ENCODE measurements around the gene CALD1. TPM values are rescaled to one million over a fixed set of nuclear protein-coding genes. Genes with fewer than 3 reads are reported as not detected.

Gene CALD1
- total RNA-seq, 1 experiment from 2014 or later: 107 TPM

GRCh38 chr7:134772401-134772800 is 7.0 kb upstream of the CALD1 start:
- no peaks in the 10 kb centered on the region for H3K27me3 Mint-ChIP-seq (ENCODE audit: low read depth)
- Histone ChIP-seq H2BK120ac (ENCODE audit: low read depth, low read length, poor library complexity, severe bottlenecking) (no peak overlapping the region), H2BK5ac (ENCODE audit: insufficient read length, low read length) (no peak overlapping the region), H3K9me3 (ENCODE audit: control insufficient read depth, low read depth, low read length) (no peaks in the 10 kb centered on the region), H4K5ac (ENCODE audit: insufficient read length, low read depth, low read length) (no peak overlapping the region), H3K27ac (ENCODE audit: insufficient read length, low read depth, low read length) (no peak overlapping the region), H4K8ac (replicated peaks; ENCODE audit: insufficient read length, low read depth, low read length) (no peak overlapping the region), H3K9ac (ENCODE audit: extremely low read depth, insufficient read length, low read length) (no peak overlapping the region), H3K14ac (ENCODE audit: insufficient read depth, low read length) (no peak overlapping the region), H2BK15ac (ENCODE audit: low read depth, low read length) (no peak overlapping the region), H2AFZ (ENCODE audit: low read length) (no peak overlapping the region), H2BK20ac (ENCODE audit: low read depth, low read length, poor library complexity, severe bottlenecking) (no peak overlapping the region), H3K79me1 (ENCODE audit: insufficient read depth, low read depth, low read length, poor library complexity, severe bottlenecking) (no peaks in the 10 kb centered on the region), H2BK12ac (ENCODE audit: insufficient read length, low read depth, low read length) (no peak overlapping the region), H4K91ac (ENCODE audit: insufficient read length, low read depth, low read length) (no peak overlapping the region), H4K20me1 (ENCODE audit: control insufficient read depth, insufficient read depth, insufficient read length) (no peaks in the 10 kb centered on the region), H3K23me2 (ENCODE audit: insufficient read length, low read depth, low read length, poor library complexity, severe bottlenecking) (no peaks in the 10 kb centered on the region), H3T11ph (ENCODE audit: low read length) (no peak overlapping the region), H3K23ac (ENCODE audit: insufficient read length, low read depth, low read length) (no peak overlapping the region), H3K4me1 (ENCODE audit: insufficient read depth, low read length) (no peaks in the 10 kb centered on the region), H3K4me2 (ENCODE audit: insufficient read depth, insufficient read length, low read length) (no peak overlapping the region), H3K27me3 (ENCODE audit: insufficient read depth, low read length) (no peaks in the 10 kb centered on the region), H2AK5ac (ENCODE audit: insufficient read length, low read length) (no peak overlapping the region), H3K4ac (ENCODE audit: low read depth, low read length) (no peak overlapping the region), H3K18ac (ENCODE audit: insufficient read length, low read depth, low read length) (no peak overlapping the region), H3K56ac (ENCODE audit: insufficient read length, low read depth, low read length) (no peak overlapping the region), H3K79me2 (ENCODE audit: insufficient read depth, low read length) (no peaks in the 10 kb centered on the region)
- no peak for DNase-seq
- no peak overlapping the region for H3K27ac Mint-ChIP-seq
- no peak overlapping the region for H3K4me3 Mint-ChIP-seq
- no peaks in the 10 kb centered on the region for H3K36me3 Mint-ChIP-seq (ENCODE audit: insufficient read depth in 1 of 3, low read depth in 3 of 3)
- WGBS (ENCODE audit: extremely low coverage, insufficient read length, low lambda C conversion rate): no CpG with 5 or more reads among the region's 3 CpGs
- H3K4me1 Mint-ChIP-seq: peaks cover 7 to 11% of the 10 kb centered on the region in 2 experiments
- TF ChIP-seq CTCF (conservative IDR thresholded peaks at IDR 0.05): no peak
- H3K9me3 Mint-ChIP-seq: no peaks in the 10 kb centered on the region

Measured in H9 (cell line).